ENCODE data around the gene KLHL17.
"Not testable (repeated sequence)": the region's sequence is repeated elsewhere in the genome, so short reads cannot be mapped to it uniquely, and the experiment has no call there.

KLHL17 gene

GRCh38 chr1:970242-970972 lies 10.0 kb downstream of the KLHL17 start:
- DNase-seq (ENCODE audit: low read depth) = no peak

- no peak for DNase-seq (ENCODE audit: low read depth)
Observed at GRCh38 chr1:970973-971730, 10.8 kb downstream of the KLHL17 start.

GRCh38 chr1:971751-972506 lies 11.5 kb downstream of the KLHL17 start:
- no peak for DNase-seq (ENCODE audit: low read depth)

- DNase-seq (ENCODE audit: low read depth) = no peak
Observed at GRCh38 chr1:972726-973458, 12.5 kb downstream of the KLHL17 start.

GRCh38 chr1:973459-974292 lies 13.3 kb downstream of the KLHL17 start:
- DNase-seq (ENCODE audit: low read depth) = no peak

GRCh38 chr1:974293-974640 lies 13.9 kb downstream of the KLHL17 start:
- DNase-seq (ENCODE audit: low read depth) = no peak

GRCh38 chr1:974687-975328 lies 14.4 kb downstream of the KLHL17 start:
- no peak for DNase-seq (ENCODE audit: low read depth)

- no peak for DNase-seq (ENCODE audit: low read depth)
Observed at GRCh38 chr1:975365-975764, 15.0 kb downstream of the KLHL17 start.

GRCh38 chr1:975896-976683 lies 15.7 kb downstream of the KLHL17 start:
- DNase-seq (ENCODE audit: low read depth) = peak; percentile 46

GRCh38 chr1:976791-977190 lies 16.4 kb downstream of the KLHL17 start:
- not testable (repeated sequence) for DNase-seq (ENCODE audit: low read depth)

- no peak for DNase-seq (ENCODE audit: low read depth)
Observed at GRCh38 chr1:978069-978834, 17.9 kb downstream of the KLHL17 start.

GRCh38 chr1:978835-979743 lies 18.7 kb downstream of the KLHL17 start:
- no peak for DNase-seq (ENCODE audit: low read depth)

GRCh38 chr1:979744-980072 lies 19.3 kb downstream of the KLHL17 start:
- no peak for DNase-seq (ENCODE audit: low read depth)

- DNase-seq (ENCODE audit: low read depth) = no peak
Observed at GRCh38 chr1:980137-980571, 19.8 kb downstream of the KLHL17 start.

GRCh38 chr1:980602-981395 lies 20.4 kb downstream of the KLHL17 start:
- no peak for DNase-seq (ENCODE audit: low read depth)

- DNase-seq (ENCODE audit: low read depth) = no peak
Observed at GRCh38 chr1:981491-981954, 21.1 kb downstream of the KLHL17 start.

GRCh38 chr1:981955-982558 lies 21.7 kb downstream of the KLHL17 start, which contains the start of gene PERM1:
Gene PERM1 (minus strand): TSS chr1:982093. CDS start chr1:981029, 1,064 bp downstream.
- DNase-seq (ENCODE audit: low read depth) = no peak
